ENCODE results near the gene CLIC6. TPM values are rescaled to one million over a fixed set of nuclear protein-coding genes. Genes with fewer than 3 reads are reported as not detected.

CLIC6 gene
- total RNA-seq, 4 donors from 2014 or later: 0.37 to 6.2 (median 1.6) TPM

GRCh38 chr21:34690041-34690792, 21.4 kb downstream of the CLIC6 start:
- no peak for DNase-seq (ENCODE audit: low spot score)
- TF ChIP-seq CTCF (IDR thresholded peaks at IDR 0.05): no peak

GRCh38 chr21:34690793-34691175, 22.0 kb downstream of the CLIC6 start:
- ATAC-seq (ENCODE audit: low FRiP score) (no peak), DNase-seq (ENCODE audit: low spot score) (no peak)
- TF ChIP-seq CTCF (IDR thresholded peaks at IDR 0.05): no peak

More at GRCh38 chr21:34690041-34690792, 21.4 kb downstream of the CLIC6 start:
- no peak for ATAC-seq (ENCODE audit: low FRiP score)

- no peak for ATAC-seq (ENCODE audit: low FRiP score)
- no peak for DNase-seq (ENCODE audit: low spot score)
- no peak for TF ChIP-seq CTCF (IDR thresholded peaks at IDR 0.05)
Measured at GRCh38 chr21:34691390-34692032, 22.7 kb downstream of the CLIC6 start.

GRCh38 chr21:34692458-34693020, 23.7 kb downstream of the CLIC6 start:
- DNase-seq (ENCODE audit: low spot score) (no peak), ATAC-seq (ENCODE audit: low FRiP score) (no peak)
- TF ChIP-seq CTCF (IDR thresholded peaks at IDR 0.05): no peak

GRCh38 chr21:34693192-34693810, 24.5 kb downstream of the CLIC6 start:
- no peak for TF ChIP-seq CTCF (IDR thresholded peaks at IDR 0.05)
- DNase-seq (ENCODE audit: low spot score) (no peak), ATAC-seq (ENCODE audit: low FRiP score) (no peak)

GRCh38 chr21:34695434-34695833, 26.6 kb downstream of the CLIC6 start:
- DNase-seq (ENCODE audit: low spot score) (no peak), ATAC-seq (ENCODE audit: low FRiP score) (no peak)
- TF ChIP-seq CTCF (IDR thresholded peaks at IDR 0.05): no peak

Measured in omental fat pad (tissue), 4 donors.